HG02981 (cell line): Measurements from ENCODE around the gene CDH5.

Experiments
- ATAC-seq: cut with Tn5 transposase; IDR thresholded peaks from one replicate; pipeline ENCODE4 v1.9.1; 2021; ENCODE audit warnings: mild to moderate bottlenecking, moderate library complexity; ENCODE audit not compliant: unreplicated experiment

CDH5 gene

DNA sequence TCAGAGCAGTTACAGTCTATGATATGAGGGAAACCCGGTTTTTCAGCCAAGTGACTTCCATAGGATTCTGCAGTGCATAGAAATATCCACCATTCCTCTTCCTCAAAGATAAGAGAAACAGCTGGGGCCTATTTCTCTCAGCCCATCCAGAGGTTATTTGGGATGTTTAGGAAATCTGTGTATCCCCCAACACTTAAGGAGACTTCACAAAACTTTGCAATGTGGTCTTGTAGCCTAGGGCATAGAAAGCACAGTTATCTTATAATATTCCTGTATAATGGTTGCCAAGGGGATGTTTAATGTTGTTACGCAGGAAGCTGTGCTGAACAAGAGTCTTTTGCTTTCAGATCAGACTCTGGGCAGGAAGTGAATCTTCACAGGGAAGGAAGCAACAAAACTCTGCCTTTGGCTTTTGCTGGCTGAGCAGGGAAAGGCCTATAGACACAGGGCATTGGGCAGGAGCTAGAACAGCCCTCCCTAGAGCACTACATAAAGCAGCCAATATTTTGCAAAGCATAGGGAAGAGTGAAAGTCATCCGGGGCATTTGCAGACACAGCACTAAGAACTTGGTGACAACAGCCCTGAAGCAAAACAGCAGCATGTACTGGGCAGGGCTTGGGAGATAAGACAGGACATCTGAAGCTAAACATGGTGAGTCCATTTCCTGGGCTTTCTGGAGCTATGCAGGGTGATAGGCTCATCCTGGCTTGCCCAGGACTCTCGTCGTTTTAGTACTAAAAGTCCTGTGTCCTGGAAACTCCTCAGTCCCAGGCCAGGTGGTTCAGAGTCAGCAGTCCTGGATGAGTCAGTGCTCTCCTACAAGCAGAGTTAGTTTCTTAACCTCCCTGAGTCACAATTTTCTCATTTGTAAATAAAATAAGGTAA, 41.9 kb downstream of the CDH5 start:
- no peak for ATAC-seq

DNA sequence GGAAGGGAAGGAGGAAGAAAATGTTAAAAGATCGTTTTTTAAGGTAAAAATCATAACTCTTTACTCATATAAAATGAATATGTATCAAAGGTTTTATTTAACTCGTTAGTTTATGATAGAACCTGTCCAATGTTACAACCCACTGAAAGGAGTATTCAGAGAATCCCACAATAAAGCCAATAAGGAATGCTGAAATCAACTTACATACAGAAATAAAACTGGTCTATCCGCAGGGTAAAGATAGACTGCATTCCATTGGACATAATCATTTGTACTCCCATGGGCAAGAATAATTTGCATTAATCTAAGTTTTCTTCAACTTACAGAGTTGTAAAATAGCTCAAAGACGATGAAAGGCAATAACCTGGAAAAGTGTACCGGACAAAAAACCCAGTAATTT, 42.7 kb downstream of the CDH5 start:
- ATAC-seq = no peak

DNA sequence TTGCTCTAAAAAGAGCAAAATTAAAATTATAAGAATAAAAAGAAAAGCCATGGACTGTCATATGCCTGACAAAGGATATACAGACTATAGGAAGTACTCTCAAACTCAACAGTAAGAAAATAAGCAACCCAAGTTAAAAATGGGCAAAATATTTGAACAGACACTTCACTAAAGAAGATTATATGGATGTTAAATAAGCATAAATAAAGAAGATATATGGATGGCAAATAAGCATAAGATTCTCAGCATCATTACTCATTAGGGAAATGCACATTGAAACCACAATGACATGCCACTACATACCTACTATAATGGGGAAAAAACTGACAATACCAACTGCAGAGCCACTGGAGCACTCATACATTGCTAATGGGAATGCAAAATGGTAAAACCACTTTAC, 45.7 kb downstream of the CDH5 start:
- no peak for ATAC-seq

DNA sequence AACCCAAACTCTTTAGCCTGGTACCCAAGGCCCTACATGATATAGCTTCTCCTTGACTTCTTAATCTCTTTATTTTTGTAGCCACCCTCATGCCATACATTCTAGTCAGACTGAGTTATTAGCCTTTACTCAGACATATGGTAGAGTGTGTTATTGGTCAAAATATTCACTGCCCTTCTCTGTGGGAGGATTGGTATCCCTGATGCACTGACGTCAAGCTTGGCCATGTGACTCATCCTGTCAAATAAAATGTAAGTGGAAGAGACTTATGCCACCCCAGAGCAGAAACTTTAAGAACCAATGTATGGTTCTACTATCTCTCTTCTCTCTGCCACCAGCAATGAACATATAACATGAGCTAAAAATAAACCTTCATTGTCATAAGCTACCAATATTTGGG, 48.4 kb downstream of the CDH5 start:
- ATAC-seq = no peak

DNA sequence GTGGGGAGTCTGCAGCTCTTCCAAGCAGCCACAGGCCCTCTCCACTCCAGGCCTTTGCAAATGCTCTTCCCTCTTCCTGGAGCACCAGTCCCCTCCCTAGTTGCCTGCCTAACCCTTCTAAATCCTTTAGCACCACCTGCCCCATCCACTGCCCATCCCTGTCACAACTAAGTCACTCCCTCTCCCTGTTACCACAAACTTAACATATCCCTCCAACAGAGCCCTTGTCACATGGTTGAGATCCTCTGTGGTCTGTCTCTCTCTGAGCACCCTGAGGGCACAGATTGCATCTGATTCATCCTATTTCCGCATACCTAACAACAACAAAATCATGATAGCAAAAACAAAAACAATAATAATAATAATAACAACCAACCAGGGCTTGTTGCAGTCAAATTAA, 49.6 kb downstream of the CDH5 start:
- no peak for ATAC-seq

DNA sequence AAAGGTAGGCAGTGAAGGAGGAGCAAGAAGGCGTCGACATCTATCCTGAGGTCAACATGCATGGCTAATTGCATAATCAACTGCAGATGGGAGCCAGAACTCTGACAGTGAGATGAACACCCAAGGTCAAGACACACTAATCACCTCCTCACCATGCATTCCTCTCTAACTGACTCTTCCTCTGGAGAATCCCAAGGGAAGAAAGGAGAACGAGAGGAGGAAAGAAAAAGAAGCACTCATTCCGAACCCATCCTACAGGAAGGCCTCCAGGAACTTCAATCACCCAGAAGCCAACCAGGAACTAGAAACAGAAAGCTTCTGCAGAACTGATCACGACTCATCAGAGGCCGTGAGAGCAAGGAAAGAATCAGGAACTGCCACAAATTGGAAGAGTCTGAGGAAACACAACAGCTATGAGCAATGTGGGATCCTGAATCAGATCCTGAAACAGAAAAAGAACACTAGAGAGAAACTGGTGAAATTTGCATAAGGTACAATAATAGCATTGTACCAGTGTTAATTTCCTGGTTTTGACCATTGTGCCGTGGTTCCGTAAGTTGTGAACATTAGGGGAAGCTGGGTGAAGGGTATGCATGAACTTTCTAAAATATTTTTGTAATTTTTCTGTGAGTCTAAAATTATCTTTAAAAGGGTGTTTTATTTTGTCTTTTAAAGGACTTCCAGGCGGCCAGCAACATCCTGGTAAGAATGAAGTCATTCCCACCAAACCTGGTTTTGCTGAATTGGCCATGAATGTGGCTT, 50.6 kb downstream of the CDH5 start:
- ATAC-seq = no peak

DNA sequence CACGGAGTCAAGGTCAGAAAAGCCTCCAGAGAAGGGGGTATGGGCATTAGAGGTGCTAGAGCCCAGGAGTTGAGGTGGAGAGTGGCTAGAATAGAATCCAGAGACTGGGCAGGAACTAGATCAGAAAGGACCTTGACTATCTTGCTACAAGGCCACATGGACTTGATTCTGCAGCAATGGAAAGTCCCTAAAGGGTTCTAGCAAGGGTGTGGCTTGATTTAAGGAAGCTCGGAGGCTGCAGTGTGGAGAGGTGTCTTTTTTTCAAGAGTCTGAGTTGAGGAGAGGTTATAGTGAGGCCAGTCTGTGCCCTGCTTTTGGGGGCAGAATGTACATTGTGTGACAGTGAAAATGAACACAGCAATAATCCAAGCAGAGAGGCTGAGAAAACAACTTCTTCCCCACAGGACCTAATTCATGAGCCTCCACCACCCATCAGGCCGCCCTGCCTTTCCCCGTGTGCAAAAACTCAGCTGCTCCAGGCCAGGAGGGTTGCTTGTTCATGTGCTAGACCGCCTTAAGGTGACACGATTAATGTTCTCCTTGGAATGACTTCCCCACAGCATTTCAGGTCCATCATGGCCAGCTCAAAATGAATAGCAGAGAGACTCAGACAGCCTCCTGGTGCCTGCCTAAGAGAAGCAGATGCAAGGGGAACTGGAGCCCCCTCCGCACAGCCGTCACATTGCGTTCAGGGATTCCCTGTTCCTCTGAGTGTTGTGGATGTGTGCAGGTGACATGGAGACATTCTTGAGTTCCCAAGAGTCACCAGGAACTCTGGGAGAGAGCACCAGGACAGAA, 51.9 kb downstream of the CDH5 start:
- no peak for ATAC-seq

DNA sequence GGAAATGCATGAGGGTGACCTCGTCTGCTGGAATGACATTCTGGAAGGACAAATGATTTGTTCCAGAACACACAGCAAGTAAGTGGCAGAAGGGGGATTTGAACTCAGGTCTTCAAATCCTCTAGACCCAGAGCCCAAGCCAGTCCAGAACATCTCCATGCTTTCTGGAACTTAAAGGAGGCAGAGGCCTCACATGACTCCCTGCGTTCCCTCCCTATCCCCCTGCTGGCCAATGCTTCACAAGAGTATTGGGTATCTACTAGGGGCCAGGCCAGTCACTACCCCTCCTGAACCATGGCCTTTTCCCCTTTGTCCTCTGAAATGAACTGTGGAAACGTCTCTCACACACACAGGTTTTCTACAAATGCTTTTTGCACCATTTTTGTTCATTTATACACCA, 53.0 kb downstream of the CDH5 start:
- no peak for ATAC-seq

DNA sequence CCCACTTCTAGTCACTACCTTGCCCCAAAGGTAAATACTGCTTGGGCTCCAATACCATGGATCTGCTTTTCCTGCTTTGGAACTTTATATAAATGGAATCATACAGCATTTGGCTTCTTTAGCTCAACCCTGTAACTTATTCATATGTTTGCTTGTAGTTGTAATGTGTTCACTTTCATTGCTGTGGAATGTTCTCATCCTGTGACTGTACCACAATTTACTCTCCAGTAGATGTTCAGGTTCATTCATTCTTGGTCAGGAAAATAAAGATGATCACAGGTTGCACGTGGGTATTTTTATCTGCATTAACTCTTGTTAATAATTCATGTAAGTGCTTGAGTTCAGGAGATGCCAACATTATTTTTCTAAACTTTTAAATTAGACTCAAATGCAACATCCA, 53.9 kb downstream of the CDH5 start:
- no peak for ATAC-seq

DNA sequence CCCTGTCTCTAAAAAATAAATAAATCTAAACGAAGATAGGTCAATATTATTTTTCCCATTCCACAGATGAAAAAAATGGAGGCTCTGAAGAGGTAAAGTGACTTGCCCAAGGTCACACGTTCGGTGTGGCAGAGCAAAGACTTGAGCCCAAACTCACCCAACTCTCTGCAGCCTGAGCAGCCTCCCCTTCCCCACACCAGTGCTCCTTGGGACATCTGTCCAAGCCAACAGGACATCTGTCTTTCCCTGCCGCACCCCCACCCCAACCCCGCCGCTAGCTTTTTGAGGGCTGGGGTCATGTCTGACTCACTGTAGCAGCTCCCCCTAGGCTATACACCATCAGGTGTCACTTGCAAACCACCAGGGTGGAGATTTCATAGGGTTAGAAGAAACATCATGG, 55.4 kb downstream of the CDH5 start:
- ATAC-seq = no peak

DNA sequence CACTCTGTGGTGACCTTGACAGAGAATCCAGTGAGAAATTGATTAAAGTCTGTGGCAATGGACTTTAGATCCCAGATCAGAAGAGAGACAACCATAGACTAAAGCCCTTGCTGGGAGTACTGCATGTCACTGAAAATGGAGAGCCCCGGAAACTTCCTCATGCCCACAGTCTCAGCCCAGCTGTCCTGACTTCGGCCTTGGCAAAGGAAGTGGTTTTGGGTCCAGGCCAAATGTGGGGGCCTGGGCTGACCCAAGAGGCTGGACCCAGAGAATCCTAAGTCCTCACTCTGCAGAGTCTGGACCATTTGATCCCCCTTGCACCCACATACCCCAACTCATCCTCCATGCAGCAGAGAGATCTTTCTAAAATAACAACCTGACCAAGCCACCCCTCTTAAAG, 55.9 kb downstream of the CDH5 start:
- no peak for ATAC-seq

DNA sequence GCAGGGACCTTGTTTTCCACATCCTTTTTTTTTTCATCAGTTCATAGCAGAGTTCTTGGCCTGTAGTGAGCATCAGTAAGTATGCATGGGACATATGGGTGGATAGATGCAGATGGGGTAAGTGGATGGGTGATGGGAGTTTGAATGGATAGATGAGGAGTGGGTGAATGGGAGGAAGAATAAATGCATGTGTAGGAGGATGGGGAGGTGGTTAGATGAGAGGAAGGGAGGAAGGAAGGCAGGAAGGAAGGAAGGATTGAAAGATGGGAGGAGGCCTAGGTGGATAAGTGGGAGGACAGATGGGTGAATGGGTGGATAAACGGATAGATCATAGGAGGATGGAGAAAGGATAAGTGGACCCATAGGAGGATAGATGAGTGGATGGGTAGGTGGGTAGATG, 56.7 kb downstream of the CDH5 start:
- no peak for ATAC-seq

DNA sequence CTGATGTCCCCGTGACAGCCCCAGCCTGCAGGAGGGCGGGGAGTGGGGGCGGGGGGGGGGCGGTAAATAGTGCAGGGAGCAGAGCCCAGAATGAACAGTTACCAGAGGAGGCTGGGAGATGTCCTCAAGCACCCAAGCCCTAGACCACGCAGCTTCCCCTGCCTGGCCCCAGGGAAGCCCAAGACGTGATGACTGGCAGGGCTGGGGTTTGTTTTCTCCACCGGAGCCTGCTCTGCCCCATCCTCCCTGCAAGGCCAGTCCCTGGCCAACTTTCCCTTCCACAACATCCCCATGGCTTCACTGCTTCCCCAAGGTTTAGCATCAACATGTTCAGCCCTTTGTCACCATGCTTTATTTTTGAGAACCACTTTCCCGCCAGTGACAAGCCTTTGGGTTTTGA, 59.2 kb downstream of the CDH5 start:
- ATAC-seq = no peak

DNA sequence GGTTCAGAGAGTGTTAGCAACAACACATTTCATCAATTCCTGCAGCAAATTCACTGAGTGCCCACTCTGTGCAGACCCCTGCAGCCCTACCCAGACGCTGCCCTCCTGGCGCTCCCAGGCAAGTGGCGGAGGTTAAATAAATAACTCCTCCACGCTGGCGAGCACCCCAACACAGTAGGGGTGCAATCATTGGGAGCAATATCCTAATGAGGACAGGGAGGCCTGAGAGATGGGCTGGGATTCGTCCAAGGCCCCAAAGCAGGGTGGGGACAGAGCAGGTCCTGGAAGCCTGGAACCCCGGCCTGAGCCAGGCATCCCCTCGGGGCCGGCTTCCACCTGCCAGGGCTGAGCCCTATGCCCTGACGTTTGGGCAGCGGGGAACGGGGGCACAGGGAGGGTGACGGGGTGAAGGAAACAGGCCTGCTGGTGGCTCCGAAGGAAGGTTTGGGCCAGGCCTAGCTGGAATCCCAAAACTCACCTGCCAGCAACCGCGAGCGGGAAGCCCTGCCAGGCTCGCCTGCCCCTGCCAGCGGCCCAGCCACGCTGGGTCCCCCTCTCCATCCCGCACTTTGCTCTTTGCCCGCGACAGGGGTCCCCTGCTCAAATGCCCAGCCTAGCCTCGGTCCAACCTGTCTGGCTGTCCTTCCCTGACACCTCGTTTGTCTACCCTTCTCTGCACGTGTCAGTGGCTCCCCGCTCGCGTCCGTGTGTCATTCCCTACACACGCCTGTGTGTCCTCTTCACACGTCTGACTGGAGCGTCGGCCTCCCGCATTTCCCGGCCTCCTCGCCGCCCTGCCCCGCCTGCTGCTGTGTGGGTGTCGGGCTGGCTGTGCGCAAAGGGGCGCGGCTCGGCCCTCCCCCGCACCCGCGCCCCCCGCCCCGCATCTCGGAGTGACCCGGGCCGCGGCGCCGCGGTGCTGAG, 59.9 kb downstream of the CDH5 start:
- no peak for ATAC-seq

DNA sequence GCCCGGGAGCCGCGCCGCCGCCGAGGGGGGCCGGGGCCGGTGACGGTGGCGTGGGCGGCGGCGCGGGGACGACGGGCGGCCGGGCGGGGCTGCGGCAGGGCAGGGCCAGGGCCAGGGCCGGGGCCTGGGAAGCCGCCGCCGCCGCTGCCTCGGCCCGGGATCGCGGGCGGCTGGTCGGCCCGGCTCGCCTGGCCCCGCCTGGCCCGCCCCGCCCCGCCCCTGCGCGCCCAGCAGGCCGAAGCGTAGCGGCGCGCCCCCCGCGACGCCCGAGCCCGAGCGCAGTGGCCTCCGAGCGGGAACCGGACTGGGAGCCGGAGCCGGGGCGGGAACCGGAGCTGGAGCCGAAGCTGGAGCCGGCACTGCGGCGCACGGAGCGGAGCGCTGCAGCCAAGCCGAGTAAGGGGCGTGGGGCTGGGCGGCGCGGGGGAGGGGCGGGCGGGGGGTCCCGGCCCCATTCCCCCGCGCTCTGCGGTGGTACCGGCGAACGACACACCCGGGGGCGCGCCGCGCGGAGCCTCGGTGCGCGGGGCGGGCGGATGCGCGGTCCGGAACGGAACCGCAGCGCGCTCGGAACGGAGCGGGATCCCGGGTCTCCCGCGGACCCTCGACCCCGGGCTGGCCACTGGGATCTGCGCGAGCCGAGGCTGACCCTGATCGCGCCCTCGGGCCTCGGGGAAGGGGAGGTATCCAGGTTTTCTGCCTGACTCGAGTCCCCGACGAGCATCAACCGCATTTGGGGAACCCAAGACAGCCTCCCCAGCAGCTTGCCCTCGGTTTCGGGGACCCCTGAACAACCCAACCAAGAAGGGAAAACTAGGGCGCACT, 60.8 kb downstream of the CDH5 start, which contains the start of gene BEAN1:
BEAN1 (plus strand) TSS at position 260 of the 825 bp plus-strand sequence. CDS start 10,382 bp downstream, outside the sequence.
- ATAC-seq = no peak

DNA sequence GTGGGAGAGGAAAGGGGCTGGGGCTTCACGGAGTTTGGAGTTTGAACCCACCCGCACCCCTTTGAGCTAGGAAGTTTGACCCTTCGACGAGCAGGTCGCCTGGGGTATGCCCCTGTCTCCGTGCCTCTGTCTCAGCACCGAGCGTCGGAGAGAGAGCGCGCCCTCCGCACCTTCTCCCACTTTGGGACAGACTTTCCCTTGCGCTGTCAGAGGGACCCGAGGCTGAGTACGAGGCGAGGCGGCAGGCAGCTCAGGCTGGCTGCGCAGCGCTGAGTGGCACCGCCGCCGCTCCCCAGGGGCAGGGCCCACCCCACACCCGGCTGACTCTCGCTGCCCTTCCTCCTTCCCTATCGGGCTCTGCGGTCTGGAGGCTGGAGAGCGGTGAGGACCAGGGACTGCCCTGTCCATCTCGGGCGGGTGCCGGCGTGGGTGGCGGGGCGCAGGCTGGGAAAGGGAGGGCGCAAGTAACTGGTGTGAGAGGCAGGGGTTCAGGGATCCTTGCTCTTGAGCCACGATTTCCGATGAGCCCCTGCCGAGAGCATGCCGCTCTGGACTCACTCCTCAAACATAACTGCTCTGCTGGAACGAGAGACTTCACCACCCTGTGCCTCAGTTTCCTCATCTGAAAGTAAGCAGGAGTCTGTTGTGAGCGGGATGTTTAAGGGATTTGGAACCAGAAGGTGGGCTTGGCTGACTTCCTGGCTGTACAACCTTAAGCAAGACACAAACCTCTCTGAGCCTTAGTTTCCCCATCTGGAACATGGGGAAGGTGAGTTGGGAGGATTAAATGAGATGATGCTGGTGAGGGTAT, 61.6 kb downstream of the CDH5 start:
- ATAC-seq = no peak

DNA sequence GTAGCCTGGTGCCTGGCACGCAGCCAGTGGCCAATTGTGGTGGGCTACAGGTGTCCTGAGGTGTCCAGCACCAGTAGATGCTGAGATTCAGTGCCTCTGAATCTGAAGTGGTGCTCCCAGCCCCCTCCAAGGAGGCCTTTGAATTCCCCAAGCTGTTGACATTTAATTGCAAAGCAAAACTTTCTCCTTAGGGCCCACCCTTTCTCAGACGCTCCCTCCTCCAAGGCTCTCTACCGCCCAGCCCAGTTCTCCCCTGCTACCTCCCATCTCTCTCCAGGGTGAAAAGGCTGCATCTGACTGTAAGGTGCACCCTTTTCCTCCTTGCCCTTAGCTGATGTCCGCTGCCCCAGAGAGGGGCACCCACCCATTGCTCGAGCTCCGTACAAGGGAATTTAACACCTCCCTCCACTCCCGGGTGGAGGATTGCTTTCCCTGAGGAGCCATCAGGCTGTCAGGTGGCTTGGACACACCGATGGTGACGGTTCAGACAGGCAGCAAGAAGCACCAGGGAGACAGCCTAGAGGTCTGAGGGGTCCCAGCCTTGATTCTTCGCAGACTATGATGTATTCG, 62.3 kb downstream of the CDH5 start:
- ATAC-seq = no peak

DNA sequence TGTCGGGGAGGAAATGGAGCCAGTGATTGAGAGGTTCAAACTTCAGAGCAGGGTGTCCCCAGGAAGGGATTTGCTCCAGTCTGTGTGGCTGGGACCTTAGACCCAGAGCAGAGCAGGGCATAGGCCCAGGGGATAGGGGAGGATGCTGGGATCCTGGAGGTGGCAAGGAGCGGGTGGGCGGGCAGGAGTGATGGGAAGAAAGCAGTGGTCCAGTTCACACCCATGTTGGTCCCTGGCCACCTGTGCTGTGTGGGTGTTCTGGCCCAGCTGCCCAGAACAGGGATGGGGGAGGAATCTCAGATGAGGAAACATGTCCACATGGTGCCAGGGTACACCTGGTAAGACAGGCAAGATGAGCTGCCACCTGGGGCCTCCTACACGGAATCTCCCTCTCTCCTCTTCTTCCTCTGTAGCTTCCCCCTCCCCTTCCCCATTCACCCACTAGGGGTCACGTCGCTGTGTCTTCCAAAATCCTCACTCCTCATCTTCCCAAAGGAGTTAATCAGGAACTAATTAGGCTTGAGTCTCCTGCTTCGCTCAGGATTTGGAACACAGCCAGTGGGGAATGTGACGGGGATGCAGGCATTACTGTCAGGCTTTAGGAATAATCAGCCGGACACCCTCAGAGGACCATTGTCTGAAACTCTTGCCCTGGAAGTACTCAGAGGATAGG, 62.9 kb downstream of the CDH5 start:
- no peak for ATAC-seq
